ENCODE measurements around the gene RNF39. TPM values are rescaled to one million over a fixed set of nuclear protein-coding genes. Genes with fewer than 3 reads are reported as not detected.
A peak's percentile ranks its signal among the peaks of the same experiment; 100 is the strongest.

RNF39 gene
- total and polyA plus RNA-seq, 2 of the 13 experiments (the other 11 are each of a cell fraction or from before 2014, with no cell fraction given), result 0.13 to 1.8 TPM

DNA sequence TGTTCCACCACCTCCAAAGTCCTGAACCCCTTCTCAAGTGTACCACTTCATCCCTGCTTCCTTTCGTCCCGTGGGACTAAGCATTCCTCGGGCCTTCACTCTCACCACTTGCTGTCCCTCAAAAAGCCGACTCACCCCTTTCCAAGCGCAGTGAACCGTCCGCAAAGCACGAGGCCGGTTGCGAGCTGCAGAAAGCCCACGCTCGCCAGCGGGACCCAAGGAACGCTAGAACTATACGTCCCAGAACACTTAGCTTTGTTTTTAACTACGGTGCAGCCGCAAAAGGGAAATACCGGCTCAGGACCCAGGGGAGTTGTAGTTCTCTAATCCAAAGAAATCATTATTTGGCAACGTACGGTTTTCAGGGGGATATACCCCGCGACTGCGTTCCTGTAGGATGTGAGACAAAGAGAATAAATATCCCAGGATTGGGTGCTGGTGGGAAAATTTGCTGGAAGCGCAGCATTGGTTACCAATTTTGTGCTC is 14.9 kb downstream of the RNF39 start (continued):
- TF ChIP-seq, protein P1, sequence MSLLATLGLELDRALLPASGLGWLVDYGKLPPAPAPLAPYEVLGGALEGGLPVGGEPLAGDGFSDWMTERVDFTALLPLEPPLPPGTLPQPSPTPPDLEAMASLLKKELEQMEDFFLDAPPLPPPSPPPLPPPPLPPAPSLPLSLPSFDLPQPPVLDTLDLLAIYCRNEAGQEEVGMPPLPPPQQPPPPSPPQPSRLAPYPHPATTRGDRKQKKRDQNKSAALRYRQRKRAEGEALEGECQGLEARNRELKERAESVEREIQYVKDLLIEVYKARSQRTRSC (CRISPR knock-in tag; IDR thresholded peaks at IDR 0.05; ENCODE audit: low read depth), result peak; percentile 63; the same call in 1 of the 2 replicates
- TF ChIP-seq MEF2D (CRISPR knock-in tag; IDR thresholded peaks at IDR 0.05) (no peak), RORA (CRISPR knock-in tag; IDR thresholded peaks at IDR 0.05) (peak; percentile 94; the same call in 1 of the 2 replicates), NCOA5 (CRISPR knock-in tag; IDR thresholded peaks at IDR 0.05) (no peak), AFF4 (CRISPR knock-in tag; IDR thresholded peaks at IDR 0.05) (no peak), ZNF607 (CRISPR knock-in tag; IDR thresholded peaks at IDR 0.05; ENCODE audit: borderline replicate concordance) (0 out of 2 replicates have a peak, but pooled peaks have one; percentile 78), RBM22 (optimal IDR thresholded peaks at IDR 0.05; ENCODE audit: low read length) (no peak), ZNF224 (CRISPR knock-in tag; IDR thresholded peaks at IDR 0.05) (peak; percentile 90; the same call in 1 of the 2 replicates), MAX (IDR thresholded peaks at IDR 0.05) (0 out of 2 replicates have a peak, but pooled peaks have one; percentile 1)

All from HepG2 (cell line).